IPS-15b (cell line): Measurements from ENCODE around the gene TPPP.
"Not testable (repeated sequence)": the region's sequence is repeated elsewhere in the genome, so short reads cannot be mapped to it uniquely, and the experiment has no call there.

Experiments
- H3K27me3 ChIP-seq: one replicate; pipeline ENCODE4 v1.6.1; 2013; ENCODE audit warnings: low read length; ENCODE audit not compliant: control insufficient read depth, insufficient read depth
- H3K36me3 ChIP-seq: one replicate; pipeline ENCODE4 v1.6.1; 2013; ENCODE audit warnings: low read length; ENCODE audit not compliant: control insufficient read depth, insufficient read depth
- H3K4me1 ChIP-seq: one replicate; pipeline ENCODE4 v1.6.1; 2013; ENCODE audit warnings: mild to moderate bottlenecking, low read length; ENCODE audit not compliant: control insufficient read depth, insufficient read depth
- H3K4me3 ChIP-seq: one replicate; pipeline ENCODE4 v1.5.1; 2013; ENCODE audit warnings: low read depth, low read length
- H3K9ac ChIP-seq: one replicate; pipeline ENCODE4 v1.6.1; 2013; ENCODE audit warnings: low read depth, mild to moderate bottlenecking, low read length
- H3K9me3 ChIP-seq: one replicate; pipeline ENCODE4 v1.6.1; 2013; ENCODE audit warnings: mild to moderate bottlenecking, low read length; ENCODE audit not compliant: control insufficient read depth, insufficient read depth

TPPP gene

DNA sequence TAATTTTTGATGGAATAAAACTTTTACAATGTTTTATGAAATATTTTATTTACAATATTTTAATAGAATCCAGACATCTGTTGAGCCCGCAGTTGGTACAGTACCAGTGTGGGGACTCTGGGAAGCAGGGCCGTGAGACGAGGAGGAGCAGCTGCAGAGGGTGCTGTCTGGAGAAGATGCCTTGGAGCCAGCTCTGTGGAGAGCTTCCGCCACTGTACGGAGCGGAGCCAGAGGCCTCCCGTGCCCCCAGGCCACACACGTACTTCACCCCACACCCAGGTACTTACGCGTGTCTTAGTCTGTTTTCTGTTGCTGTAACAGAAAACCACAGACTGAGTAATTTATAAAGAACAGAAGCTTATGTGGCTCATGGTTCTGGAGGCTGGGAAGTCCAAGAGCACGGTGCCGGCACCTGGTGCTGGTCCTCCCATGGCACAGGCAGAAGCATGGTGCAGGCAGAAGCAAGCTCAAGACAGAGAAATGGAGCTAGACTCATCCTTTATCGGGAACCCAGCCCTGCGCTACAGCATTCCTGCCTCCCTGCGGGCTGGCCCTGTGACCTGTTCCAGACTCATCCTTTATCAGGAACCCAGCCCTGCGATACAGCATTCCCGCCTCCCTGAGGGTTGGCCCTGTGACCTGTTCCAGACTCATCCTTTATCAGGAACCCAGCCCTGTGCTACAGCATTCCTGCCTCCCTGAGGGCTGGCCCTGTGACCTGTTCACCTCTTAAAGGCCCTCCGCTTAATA lies 57.7 kb downstream of the TPPP start:
- Histone ChIP-seq H3K4me3 (no peak overlapping the region), H3K4me1 (no peaks in the 10 kb centered on the region), H3K36me3 (peaks cover 57% of the 10 kb centered on the region), H3K27me3 (no peaks in the 10 kb centered on the region), H3K9ac (no peak overlapping the region), H3K9me3 (no peaks in the 10 kb centered on the region)

DNA sequence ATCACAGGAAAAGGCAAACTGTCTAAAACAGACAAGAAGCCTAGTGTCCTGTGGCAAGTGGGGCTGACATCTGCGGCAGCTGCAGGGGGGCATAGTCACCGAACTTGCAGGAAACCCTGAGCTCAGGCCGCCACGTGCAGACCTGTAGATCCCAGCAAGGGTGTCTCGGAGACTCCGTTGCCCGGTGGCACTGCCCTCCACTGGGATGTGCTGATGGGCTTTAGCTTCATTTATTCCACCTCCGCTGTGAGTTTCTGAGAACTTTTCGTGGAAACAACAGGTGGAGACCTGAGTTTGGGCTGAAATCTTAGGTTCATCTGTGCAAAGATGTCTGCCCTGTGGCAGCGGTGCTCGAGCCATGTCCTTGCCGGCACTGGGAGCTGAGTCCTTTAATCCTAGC lies 59.0 kb downstream of the TPPP start:
- H3K4me3 ChIP-seq, result no peak overlapping the region
- H3K4me1 ChIP-seq, result no peaks in the 10 kb centered on the region
- H3K9ac ChIP-seq, result no peak overlapping the region
- no peaks in the 10 kb centered on the region for H3K9me3 ChIP-seq
- peaks cover 44% of the 10 kb centered on the region for H3K36me3 ChIP-seq
- no peaks in the 10 kb centered on the region for H3K27me3 ChIP-seq

DNA sequence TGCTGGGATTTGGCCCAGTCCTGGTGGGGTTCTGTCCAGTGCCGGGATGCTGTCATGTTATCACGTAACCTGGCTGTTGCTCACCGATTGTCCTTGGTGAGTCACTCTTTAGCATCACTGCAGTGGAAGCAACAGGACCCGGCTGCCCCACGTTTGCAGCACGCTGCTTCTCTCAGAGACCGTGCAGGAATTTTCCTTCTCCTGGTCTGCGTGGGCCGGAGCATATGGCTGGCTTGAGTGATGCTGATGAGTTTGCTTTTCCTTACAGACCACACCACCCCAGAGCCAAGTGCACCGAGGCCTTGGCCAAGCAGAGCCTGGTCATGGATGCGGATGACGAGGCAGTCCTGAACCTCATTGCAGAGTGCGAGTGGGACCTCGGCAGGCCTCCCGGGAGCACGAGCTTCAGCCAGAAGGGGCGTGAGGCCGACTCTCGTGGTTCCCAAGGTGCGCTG lies 59.6 kb downstream of the TPPP start:
- H3K27me3 ChIP-seq, result no peaks in the 10 kb centered on the region
- peaks cover 41% of the 10 kb centered on the region for H3K36me3 ChIP-seq
- no peak overlapping the region for H3K4me3 ChIP-seq
- H3K4me1 ChIP-seq, result no peaks in the 10 kb centered on the region
- no peaks in the 10 kb centered on the region for H3K9me3 ChIP-seq
- H3K9ac ChIP-seq, result no peak overlapping the region

DNA sequence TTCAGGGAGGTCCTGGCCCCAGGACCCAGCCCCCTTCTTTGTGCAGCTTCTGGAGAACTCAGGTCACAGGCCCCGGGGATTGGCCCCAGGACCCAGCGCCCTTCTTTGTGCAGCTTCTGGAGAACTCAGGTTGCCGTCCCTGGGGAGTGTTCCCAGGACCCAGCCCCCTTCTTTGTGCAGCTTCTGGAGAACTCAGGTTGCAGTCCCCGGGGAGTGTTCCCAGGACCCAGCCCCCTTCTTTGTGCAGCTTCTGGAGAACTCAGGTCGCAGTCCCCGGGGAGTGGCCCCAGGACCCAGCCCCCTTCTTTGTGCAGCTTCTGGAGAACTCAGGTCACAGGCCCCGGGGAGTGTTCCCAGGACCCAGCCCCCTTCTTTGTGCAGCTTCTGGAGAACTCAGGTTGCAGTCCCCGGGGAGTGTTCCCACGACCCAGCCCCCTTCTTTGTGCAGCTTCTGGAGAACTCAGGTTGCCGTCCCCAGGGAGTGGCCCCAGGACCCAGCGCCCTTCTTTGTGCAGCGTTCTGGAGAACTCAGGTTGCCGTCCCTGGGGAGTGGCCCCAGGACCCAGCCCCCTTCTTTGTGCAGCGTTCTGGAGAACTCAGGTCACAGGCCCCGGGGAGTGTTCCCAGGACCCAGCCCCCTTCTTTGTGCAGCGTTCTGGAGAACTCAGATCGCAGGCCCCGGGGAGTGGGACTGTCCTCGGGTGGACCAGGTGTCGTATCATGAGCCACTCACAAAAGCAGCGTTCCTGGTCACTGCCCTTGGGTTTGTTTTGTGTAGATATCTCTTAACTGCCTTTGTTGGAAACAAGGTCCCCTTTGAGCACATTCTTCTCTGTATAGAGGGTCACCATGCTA lies 64.6 kb downstream of the TPPP start:
- H3K36me3 ChIP-seq, result peaks cover 22% of the 10 kb centered on the region
- H3K4me3 ChIP-seq, H3K27me3 ChIP-seq, H3K9ac ChIP-seq, H3K4me1 ChIP-seq, H3K9me3 ChIP-seq: not testable (repeated sequence)

DNA sequence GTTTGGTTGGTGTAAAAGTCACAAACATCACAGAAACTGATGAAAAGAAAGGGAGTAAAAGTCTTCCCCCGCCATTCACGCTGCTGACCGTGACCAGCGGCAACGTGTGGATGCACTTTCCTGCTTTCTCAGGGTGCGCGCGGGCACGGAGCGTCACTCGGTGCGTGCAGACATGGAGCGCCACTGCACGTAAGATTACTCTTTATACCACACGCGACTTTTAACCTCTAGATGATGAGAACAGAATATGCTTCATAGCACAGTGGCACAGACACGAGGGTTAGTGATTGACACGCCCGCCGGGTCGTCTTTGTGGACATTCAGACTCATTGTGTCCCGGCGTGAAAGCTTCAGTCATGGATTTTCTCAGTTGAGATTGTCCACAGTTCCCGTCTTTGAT lies 65.3 kb downstream of the TPPP start:
- H3K4me1 ChIP-seq, result no peaks in the 10 kb centered on the region
- H3K36me3 ChIP-seq, result peaks cover 24% of the 10 kb centered on the region
- no peak overlapping the region for H3K9ac ChIP-seq
- no peak overlapping the region for H3K4me3 ChIP-seq
- no peaks in the 10 kb centered on the region for H3K9me3 ChIP-seq
- no peaks in the 10 kb centered on the region for H3K27me3 ChIP-seq

DNA sequence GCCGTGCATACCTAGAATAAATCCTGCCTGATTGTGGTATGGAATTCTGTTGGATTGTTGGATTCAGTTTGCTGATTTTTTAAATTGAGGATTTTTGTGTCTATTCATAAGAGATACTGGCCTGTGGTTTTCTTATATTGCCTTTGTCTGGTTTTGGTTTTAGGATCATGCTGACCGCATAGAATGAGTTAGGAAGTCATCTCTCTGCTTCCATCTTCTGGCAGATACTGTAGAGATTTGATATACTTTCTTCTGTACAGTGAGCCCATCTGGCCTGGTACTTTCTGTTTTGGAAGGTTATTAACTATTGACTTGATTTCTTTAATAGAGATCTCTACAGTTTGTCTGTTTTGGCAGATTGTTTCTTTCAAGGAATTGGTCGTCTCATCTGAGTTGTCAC lies 66.3 kb downstream of the TPPP start:
- no peak overlapping the region for H3K9ac ChIP-seq
- peaks cover 29% of the 10 kb centered on the region for H3K36me3 ChIP-seq
- H3K4me1 ChIP-seq, result no peaks in the 10 kb centered on the region
- H3K27me3 ChIP-seq, result no peaks in the 10 kb centered on the region
- no peak overlapping the region for H3K4me3 ChIP-seq
- no peaks in the 10 kb centered on the region for H3K9me3 ChIP-seq

DNA sequence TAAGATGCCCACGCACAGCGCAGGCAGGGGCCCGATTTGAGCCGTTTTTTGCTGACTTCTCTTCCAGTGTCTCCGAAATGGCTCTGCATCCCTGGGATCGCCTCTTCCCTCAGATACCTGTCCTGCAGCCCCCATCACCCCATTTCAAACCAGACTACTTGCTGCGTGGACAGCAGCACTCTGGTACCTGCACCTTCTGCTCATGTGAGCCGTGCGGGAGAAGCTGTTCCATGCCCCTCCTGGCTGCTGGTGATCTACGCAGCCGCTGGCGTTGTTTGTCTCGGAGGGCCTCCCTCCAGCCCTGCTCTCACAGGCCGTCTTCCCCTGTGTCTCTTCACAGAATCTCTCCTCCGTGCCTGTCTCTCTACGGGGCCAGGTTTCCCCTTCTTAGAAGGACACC lies 67.6 kb downstream of the TPPP start:
- Histone ChIP-seq H3K4me1 (no peaks in the 10 kb centered on the region), H3K9me3 (no peaks in the 10 kb centered on the region), H3K27me3 (no peaks in the 10 kb centered on the region), H3K36me3 (peaks cover 40% of the 10 kb centered on the region), H3K4me3 (no peak overlapping the region), H3K9ac (no peak overlapping the region)

DNA sequence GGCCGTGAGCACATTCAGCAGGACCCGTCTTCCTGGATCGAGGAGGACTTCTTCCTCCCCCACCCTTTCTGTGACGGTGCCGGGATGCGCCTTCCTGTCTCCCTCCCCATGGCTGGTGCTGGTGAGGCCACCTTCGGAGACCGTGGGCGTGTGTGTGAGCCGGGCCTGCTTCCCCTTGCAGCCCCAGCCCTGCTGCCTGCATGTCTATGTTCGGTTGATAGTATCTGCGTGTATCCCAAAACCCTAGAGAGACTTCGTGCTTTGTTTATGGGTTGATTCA lies 68.3 kb downstream of the TPPP start:
- Histone ChIP-seq H3K9ac (no peak overlapping the region), H3K9me3 (no peaks in the 10 kb centered on the region), H3K36me3 (peaks cover 46% of the 10 kb centered on the region), H3K4me1 (no peaks in the 10 kb centered on the region), H3K27me3 (no peaks in the 10 kb centered on the region), H3K4me3 (no peak overlapping the region)

DNA sequence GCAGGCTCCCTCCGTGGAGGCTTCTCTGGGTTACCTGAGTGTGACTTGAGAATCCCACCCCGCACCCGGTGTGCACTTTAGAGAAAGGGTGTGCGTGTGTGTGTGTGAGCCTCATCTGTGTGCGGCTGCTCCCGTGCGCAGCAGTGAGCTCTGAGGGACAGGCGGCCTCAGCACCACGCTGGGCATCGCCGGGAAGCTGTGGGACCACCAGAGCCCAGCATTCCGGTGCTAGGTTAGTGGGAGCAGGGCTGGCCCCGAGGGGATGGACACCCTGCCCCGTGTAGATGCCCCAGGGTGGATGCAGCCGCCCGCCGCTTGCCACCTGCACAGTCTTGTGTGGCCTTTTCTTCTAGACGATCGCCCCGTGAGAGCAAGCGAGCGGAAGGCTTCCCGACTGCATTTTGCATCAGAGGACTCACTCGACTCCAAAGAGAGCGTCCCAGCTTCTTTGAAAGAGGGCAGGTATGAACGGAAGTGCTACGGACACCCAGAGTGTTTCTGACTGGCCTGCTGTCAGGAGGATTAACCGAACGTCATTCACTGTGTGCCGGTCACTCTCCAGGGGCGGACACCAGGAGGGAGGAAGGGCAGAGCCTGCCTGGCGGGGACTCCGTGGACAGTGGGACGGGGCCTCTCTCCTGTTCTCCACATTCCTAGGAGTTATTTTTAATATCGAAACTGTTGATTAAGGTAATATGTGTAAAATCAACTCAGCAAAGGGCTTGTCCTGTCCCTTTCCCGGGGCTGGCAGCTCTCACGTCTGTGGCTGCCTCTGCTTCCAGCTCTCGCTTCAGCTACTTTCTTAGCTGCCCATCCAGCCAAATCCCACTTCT lies 68.8 kb downstream of the TPPP start:
- H3K36me3 ChIP-seq, result peaks cover 52% of the 10 kb centered on the region
- no peaks in the 10 kb centered on the region for H3K4me1 ChIP-seq
- no peak overlapping the region for H3K9ac ChIP-seq

DNA sequence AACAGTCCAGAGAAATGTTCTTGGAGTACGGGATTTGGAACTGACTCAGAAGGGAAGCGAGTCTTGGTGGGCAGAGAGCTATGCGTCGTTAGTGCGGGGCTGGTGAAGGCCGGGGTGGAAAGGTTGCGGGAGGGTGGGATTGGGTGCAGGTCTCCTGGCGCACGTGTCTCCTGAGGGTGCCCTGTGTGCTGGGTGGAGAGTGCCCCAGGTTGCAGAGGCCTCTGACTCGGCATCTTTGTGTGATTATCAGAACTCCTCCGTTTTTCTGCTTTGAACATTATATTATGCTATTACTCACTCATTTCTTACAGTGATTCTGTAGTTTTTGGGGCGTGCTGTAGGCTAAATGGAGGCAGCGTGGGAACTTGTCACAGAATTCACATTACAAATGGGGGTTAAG lies 69.6 kb downstream of the TPPP start:
- Histone ChIP-seq H3K4me3 (no peak overlapping the region), H3K27me3 (no peaks in the 10 kb centered on the region), H3K9ac (no peak overlapping the region), H3K36me3 (peaks cover 51% of the 10 kb centered on the region), H3K4me1 (no peaks in the 10 kb centered on the region), H3K9me3 (no peaks in the 10 kb centered on the region)

More for the DNA sequence above, 68.8 kb downstream of the TPPP start:
- no peak overlapping the region for H3K4me3 ChIP-seq
- no peaks in the 10 kb centered on the region for H3K27me3 ChIP-seq
- no peaks in the 10 kb centered on the region for H3K9me3 ChIP-seq

DNA sequence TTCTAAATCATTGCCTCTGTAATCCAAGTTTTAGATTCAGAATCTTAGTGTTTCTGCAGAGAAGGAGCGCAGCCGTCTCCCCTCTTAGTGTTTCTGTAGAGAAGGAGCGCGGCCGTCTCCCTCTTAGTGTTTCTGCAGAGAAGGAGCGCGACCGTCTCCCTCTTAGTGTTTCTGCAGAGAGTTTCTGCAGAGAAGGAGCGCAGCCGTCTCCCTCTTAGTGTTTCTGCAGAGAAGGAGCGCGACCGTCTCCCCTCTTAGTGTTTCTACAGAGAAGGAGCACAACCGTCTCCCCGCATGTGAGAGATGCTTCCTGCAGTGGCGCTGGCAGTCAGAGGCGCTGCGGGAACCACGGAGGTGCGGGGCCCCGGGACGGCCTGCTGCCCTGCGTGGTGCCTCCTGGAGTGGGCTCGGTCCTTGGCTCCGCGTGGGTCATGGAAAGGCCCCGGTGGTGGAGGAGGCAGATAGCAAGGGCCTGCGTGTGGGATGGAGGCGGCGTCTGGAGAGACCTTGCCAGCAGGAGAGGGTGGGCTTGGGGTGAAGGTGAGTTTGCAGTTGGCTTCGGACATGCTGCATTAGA lies 70.1 kb downstream of the TPPP start:
- no peaks in the 10 kb centered on the region for H3K9me3 ChIP-seq
- no peaks in the 10 kb centered on the region for H3K4me1 ChIP-seq
- H3K27me3 ChIP-seq, result no peaks in the 10 kb centered on the region
- no peak overlapping the region for H3K9ac ChIP-seq
- H3K4me3 ChIP-seq, result no peak overlapping the region
- H3K36me3 ChIP-seq, result peaks cover 50% of the 10 kb centered on the region
